ENCODE measurements around the gene PKDCC. TPM values are rescaled to one million over a fixed set of nuclear protein-coding genes. Genes with fewer than 3 reads are reported as not detected.

PKDCC gene
- total RNA-seq, 4 donors from 2014 or later = 34.1 to 244 (median 109) TPM

DNA sequence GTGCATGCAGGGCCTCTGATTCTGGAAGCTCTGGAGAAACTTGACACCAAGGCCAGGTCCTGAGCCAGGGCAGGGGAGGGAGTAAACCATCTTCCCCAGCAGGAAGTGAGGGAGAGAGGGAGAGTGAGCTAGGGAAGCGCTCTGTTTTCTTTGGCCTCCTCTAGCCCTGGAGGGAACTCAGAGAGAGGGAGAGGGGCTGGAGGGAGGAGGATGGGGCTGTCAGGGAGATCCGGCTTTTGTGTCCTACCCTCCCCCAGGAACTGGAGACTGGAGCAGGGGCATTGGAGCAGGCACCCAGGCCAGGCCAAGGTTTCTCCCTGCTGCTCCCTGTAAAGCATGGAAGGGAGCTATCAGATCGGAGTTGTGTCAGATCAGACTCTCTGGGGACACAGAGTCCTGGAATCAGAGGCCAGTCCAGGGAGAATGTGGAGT, 22.7 kb upstream of the PKDCC start:
- TF ChIP-seq, protein P1, sequence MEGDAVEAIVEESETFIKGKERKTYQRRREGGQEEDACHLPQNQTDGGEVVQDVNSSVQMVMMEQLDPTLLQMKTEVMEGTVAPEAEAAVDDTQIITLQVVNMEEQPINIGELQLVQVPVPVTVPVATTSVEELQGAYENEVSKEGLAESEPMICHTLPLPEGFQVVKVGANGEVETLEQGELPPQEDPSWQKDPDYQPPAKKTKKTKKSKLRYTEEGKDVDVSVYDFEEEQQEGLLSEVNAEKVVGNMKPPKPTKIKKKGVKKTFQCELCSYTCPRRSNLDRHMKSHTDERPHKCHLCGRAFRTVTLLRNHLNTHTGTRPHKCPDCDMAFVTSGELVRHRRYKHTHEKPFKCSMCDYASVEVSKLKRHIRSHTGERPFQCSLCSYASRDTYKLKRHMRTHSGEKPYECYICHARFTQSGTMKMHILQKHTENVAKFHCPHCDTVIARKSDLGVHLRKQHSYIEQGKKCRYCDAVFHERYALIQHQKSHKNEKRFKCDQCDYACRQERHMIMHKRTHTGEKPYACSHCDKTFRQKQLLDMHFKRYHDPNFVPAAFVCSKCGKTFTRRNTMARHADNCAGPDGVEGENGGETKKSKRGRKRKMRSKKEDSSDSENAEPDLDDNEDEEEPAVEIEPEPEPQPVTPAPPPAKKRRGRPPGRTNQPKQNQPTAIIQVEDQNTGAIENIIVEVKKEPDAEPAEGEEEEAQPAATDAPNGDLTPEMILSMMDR (IDR thresholded peaks at IDR 0.05) = no peak
- peak in 1 of 2 donors; percentile 32 for TF ChIP-seq POLR2A (IDR thresholded peaks at IDR 0.05)
- Histone ChIP-seq H3K27me3 (no peaks in the 10 kb centered on the region), H3K36me3 (no peaks in the 10 kb centered on the region), H3K4me1 (peaks cover 5 to 15% of the 10 kb centered on the region in 2 donors), H3K27ac (peak overlapping the region; percentile 82 to 91), H3K4me3 (no peak overlapping the region), H3K9me3 (no peaks in the 10 kb centered on the region)
- DNase-seq = peak; percentile 65 to 66
- intact Hi-C loops (cut with DNase I; ENCODE audit: low total_unique reads) = no loop called here

DNA sequence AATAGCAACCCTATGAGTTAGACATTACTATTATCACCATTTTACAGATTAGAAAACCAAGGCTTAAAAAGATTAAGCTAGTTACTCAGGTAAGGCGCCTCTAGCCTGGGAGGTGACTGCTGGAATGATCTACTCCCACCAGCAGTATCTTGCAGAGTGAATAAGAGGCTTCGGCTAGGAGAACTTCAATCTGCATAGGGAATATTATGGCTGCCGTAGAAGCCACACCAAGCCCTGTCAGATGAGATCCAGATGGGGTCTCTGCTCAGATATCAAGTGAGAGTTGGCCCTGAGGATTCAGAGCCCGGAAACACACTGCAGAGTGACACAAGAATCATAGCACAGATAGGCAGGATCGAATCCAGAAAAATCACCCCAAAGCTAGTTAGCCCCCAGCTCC, 21.5 kb upstream of the PKDCC start:
- TF ChIP-seq, protein P1 (IDR thresholded peaks at IDR 0.05) = no peak
- TF ChIP-seq POLR2A (IDR thresholded peaks at IDR 0.05) = no peak
- H3K4me1 ChIP-seq = peaks cover 3 to 10% of the 10 kb centered on the region in 2 donors
- DNase-seq = no peak
- H3K4me3 ChIP-seq = no peak overlapping the region
- H3K27me3 ChIP-seq = no peaks in the 10 kb centered on the region
- H3K36me3 ChIP-seq = no peaks in the 10 kb centered on the region
- intact Hi-C loops (cut with DNase I; ENCODE audit: low total_unique reads) = no loop called here
- no peaks in the 10 kb centered on the region for H3K9me3 ChIP-seq
- peak overlapping the region in 1 of 2 donors; percentile 82 for H3K27ac ChIP-seq

DNA sequence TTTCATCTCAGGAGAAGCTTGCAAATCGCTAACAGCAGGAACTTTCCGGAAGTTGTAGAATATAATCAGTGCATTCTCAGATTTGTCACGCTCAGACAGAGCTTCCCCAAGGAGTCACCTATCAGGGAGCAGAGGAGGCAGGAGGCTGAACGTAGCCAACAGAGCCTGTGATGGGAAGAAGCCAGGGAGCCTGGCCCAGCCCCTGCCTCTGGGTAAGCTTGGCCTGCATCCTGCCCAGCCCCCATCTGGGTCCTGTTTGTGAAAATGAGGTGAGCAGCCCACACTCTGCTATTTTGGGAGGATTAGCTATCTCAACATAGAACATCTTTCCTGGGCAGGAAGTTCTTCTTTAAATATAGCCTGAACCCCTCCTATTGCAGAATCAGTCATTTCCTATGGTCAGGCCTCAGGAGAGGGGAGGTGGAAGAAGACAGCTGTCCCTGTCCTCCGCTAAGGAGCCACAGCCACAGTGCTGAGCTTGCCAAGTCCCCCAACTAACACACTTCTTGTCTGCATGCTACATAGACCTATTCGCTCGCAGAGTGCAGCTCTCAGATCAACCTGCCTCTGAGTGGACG, 19.2 kb upstream of the PKDCC start:
- intact Hi-C loops (cut with DNase I; ENCODE audit: low total_unique reads) = no loop called here

DNA sequence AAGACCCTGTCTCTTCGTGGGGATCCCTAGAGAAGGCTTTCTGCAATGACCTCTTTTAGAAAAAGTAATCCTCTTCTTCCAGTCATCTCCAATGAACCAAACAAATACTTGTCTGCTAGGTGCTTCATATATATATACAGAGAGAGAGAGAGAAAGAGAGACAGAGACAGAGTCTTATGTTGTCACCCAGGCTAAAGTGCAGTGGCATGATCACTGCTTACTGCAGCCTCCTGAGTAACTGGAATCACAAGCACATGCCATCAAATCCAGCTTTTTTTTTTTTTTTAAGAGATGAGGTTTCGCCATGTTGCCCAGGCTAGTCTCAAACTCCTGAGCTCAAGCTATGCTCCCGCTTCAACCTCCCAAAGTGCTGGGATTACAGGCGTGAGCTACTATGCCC, 18.6 kb upstream of the PKDCC start:
- no peak for DNase-seq
- intact Hi-C loops (cut with DNase I; ENCODE audit: low total_unique reads) = no loop called here
- peak overlapping the region in 1 of 2 donors; percentile 16 for H3K27ac ChIP-seq
- H3K27me3 ChIP-seq = no peaks in the 10 kb centered on the region
- no peaks in the 10 kb centered on the region for H3K36me3 ChIP-seq
- no peaks in the 10 kb centered on the region for H3K9me3 ChIP-seq
- H3K4me1 ChIP-seq = peaks cover 0 to 7% of the 10 kb centered on the region in 2 donors
- H3K4me3 ChIP-seq = no peak overlapping the region
- no peak for TF ChIP-seq POLR2A (IDR thresholded peaks at IDR 0.05)
- TF ChIP-seq, protein P1 (IDR thresholded peaks at IDR 0.05) = no peak

More for the DNA sequence above, 19.2 kb upstream of the PKDCC start:
- TF ChIP-seq POLR2A (IDR thresholded peaks at IDR 0.05) = no peak
- TF ChIP-seq, protein P1 (IDR thresholded peaks at IDR 0.05) = no peak
- DNase-seq = peak in 1 of 2 donors; percentile 51
- Histone ChIP-seq H3K27me3 (no peaks in the 10 kb centered on the region), H3K4me3 (no peak overlapping the region), H3K36me3 (no peaks in the 10 kb centered on the region), H3K9me3 (no peaks in the 10 kb centered on the region), H3K4me1 (peaks cover 0 to 7% of the 10 kb centered on the region in 2 donors), H3K27ac (peak overlapping the region; percentile 16 to 32)

DNA sequence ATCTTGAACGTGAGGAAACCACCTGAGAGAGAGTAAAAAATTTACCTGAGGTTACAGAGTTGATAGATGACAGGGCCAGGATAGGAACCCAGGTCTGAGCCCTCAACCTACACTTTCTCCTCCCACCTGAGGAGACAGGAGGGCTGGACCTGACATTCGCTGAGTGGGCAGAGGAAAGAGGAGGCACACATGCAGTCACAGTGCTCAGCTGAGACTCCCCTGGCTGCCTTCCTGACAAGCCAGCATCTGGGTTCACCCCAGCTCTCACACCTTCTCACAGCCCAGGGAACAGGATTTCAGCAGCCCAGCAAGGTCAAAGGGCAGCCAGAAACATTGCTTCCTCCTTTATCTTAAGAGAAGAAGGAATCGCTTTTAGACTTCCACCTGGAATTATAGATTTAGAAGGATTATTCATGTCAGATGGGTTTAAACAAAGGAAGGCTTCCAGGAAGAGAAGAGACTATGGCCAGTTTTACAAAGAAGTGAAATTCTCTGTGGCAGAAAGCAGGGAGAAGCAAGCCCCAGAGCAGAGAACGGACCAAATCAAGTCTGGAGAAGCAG, 18.1 kb upstream of the PKDCC start:
- intact Hi-C loops (cut with DNase I; ENCODE audit: low total_unique reads) = no loop called here
- Histone ChIP-seq H3K27ac (no peak overlapping the region), H3K27me3 (no peaks in the 10 kb centered on the region), H3K36me3 (no peaks in the 10 kb centered on the region), H3K4me3 (no peak overlapping the region), H3K4me1 (peaks cover 0 to 3% of the 10 kb centered on the region in 2 donors), H3K9me3 (no peaks in the 10 kb centered on the region)
- TF ChIP-seq, protein P1 (IDR thresholded peaks at IDR 0.05) = no peak
- no peak for TF ChIP-seq POLR2A (IDR thresholded peaks at IDR 0.05)
- DNase-seq = no peak
